CMK (cell line): ENCODE data around the gene CLBA1.

Experiments used
- DNase-seq: peaks from one replicate; pipeline ENCODE4 v3.0.0-alpha.2; 2010; ENCODE audit warnings: low read depth

CLBA1 gene

DNA sequence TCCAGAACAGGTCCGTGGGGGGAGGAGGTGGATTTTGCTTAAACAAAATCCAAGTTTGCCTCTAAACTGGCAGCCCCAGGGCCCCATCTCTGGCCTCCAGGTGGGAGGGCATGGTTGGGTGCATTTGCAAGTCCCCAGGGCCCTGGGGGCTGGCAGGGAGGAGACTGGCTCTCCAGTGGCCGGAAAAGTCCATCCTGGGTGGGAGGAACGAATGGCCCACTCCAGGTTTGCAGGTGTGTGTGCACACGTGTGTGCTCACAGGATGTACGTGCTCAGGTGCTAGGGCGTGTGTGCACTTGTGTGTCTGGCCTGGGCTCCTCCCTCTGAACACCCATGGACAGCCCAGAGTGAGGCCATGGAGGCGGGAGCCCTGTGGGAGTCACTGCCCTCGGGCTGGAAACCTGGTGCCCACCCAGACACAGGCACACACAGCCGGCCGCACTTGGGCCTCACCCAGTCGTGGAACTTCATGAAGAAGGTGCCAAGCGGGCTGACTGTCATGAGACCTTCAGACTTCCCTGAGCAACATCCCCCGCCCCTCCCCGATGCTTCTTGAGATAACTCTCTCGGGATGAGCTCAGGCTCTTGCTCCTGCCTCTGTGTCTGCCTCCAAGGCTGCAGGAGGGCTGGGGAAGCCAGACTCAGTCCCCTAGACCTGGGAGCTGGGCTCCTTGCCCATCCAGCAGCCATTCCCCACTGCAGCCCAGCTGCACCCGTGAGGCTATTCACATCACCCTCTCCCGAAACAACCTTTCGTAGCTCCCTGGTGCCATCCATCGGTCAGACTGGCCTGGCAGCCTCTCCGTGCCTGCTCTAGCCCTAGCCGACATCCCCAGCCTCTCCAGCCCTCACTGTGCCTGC lies 16.8 kb upstream of the CLBA1 start:
- DNase-seq, result no peak

DNA sequence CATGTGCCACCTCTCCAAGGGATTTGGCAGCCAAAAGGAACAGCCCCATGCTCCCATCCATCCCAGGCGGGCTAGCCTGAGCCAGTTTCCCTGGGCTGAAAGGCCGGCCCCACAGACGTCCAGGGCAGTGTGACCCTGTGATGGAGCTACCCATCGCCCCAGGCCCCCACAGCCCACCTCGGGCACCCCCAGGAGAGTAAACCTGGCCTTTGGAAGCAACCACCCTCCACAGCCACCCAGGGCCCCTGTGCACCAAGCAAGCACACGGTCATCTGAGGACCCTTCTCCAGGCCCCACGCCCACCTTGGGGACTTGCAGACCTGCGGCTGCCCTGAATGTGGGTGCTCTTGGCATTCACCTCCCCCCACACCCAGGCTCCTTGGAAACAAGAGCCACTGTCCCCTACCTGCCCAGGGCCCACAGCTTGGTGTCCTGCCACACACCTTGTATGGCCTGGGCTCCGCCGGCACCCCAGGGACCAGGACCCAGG lies 15.8 kb upstream of the CLBA1 start:
- DNase-seq, result no peak

DNA sequence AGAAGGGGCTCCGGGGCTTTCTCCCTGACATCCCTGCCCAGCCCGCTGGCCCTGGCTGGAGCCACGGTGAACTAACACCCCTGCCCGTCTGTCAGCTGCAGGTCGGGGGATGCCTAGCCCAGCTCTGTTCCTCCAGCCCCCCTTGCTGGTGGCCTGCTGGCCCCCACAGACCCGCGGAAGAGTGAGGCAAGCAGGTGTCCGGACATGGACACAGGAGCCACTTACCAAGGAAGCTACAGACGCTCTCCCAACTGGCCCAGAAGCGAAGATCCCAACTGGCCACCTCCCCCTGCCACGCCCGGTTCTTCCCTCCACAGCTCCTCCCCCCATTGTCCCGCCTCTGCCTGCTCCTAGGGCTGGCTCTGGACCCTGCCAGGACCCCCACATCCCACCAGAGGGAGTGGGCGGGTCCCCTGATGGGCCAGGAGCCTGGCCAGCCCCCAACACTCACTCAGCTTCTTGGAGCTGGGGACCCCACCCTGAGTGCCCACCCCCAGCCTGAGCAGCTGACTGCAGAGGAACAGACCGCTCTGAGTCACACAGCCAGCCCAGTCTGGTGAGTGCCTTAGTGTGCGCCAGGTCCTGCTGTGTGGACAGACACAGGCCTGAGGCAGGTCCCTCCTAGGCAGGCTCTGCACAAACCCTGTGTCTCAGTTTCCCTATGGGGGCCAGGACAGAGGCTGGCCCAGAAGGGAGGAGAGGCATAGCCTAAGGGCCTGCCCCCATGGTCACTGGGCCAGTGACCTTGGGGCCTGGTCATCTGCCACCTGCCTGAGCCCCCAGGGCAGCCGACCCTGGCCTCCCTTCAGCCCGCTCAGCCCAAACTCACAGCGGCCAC lies 15.1 kb upstream of the CLBA1 start:
- DNase-seq, result no peak

DNA sequence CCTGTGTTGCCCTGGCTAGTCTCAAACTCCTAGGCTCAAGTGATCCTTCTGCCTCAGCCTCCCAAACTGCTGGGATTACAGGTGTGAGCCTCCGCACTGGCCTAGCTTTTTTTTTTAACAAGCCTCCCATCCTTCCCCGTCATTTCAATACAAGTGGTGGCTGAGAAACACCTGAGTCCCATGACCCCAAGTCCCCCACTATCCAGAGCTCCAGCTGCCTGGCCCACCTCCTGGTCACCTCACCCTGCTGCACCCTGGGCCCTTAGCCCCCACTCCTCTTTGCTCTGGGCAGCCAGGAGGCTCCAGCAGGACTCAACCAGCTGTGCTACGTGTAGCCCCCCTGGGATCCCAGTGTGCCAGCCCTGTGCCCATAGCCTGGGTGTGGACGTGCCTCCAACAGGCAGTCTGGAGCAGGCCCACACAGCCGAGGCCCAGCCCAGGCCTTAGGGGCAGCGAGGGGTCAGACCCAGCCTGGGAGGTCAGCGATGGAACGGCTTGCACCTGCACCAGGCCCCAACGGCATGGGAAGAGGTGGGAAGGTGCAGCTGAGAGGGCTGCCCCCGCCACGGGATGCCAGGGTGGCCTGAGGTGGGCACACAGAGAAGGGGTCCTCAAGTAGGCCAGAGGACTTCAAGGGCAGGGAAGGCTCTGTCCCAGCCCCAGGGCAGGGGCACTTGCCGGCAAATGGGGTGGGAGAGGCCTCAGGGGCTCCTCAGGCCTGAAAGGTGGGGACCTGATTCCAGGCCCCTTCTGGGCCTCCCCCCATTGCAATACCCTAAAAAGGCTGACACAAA lies 13.9 kb upstream of the CLBA1 start:
- no peak for DNase-seq

DNA sequence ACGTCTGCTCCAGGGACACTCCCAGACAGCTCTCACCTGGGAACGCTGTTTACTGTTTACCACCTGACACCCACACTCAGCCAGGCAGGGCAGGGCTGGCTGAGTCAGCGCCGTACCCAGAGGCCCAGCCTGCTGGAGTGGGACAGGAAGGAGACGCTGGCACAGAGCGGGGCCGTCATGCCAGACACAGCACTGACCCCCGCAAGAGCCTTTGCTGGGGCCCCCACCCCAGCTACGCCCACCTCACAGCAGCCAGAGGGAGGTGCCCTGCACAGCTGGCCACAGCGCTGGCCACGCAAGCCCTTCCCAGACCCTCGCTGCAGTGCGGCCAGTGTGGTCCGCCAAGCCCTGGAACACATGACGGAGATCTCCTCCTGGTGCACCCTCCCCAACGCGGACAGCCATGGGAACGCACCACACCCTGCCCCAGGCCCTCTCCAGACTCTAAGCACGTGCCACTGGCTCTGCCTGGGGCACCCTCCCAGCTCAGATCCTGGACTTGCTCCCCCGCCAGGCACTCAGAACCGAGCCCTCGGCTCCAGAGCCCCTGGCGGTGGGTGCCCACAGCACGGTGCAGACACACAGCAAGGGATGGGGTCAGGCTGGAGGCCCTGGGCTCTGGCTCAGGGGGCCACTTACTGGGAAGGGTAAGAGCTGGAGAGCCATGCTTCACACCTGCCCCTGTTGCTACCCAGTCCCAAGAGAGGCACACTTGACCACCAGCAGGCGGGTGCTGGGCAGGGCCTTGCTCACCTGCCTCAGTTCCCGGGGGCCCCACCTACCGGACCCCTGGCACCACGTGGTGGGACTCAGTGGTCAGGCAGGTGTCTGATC lies 13.1 kb upstream of the CLBA1 start:
- no peak for DNase-seq

DNA sequence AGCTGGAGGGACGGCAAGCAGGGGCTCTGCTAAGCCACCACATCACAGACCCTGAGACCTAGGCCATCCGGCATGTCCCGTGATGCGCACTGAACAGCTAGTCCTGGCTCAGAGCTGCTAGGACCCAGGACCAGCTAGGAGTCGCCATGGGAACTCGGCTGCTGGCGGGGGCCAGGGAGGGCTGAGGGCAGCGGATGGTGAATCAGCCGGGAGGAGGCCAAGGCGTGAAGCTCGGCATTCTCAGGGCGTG lies 12.5 kb upstream of the CLBA1 start:
- DNase-seq, result no peak

DNA sequence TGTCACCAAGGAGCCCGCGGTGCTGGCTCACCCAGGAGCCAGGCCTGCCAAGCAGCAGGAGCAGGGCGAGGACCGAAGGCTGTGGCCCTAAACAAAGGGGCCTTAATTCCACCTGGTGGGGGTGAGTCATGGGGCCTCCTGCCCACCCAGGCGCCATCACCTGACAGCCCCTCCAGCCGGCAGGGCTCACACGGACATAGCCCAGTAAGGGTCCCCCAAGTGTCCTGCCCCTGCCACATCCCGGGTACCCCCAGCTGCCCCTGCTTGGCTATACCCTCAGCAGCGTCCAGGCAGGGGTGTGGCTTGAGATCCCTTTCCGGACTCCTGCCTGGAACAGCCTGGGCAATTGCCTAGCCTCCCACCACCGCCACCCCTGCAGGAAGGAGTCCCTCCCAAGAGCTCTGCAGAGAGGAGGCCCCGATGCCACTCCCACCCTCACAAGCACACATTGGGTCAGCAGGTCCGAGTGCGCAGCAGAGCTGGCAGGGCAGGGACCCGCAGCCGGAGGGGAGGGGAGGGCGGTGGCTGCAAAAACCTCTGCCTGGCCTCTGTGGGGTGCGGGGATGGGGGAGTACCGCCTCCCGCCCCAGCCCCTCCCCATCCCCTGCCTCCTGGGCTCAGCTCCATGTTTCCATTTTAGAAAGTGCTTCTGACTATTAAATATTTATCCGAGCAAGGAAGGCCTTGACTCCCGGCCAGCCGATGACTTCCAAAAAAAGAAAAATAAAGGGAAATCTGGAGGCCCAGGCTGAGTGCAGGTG lies 12.0 kb upstream of the CLBA1 start:
- DNase-seq, result no peak

DNA sequence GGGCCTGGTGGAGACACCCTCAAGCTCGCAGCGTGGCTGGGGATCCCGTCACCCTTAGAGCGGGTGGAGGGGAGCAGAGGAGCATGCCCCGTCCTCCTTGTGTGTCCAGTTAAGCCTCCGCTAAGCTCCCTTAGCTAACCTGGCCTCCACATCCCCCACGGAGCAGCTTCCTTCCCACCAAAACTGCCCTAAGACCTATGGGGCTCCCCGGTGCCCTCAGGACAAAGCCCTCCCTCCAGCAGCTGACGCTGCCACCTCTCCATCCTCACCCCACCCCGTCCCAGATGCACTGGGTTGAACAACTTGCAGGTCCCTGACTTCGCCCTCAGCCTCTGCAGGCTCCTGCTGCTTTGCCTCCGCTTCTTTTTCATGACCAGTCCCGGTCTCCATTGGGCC lies 11.4 kb upstream of the CLBA1 start:
- DNase-seq, result no peak

DNA sequence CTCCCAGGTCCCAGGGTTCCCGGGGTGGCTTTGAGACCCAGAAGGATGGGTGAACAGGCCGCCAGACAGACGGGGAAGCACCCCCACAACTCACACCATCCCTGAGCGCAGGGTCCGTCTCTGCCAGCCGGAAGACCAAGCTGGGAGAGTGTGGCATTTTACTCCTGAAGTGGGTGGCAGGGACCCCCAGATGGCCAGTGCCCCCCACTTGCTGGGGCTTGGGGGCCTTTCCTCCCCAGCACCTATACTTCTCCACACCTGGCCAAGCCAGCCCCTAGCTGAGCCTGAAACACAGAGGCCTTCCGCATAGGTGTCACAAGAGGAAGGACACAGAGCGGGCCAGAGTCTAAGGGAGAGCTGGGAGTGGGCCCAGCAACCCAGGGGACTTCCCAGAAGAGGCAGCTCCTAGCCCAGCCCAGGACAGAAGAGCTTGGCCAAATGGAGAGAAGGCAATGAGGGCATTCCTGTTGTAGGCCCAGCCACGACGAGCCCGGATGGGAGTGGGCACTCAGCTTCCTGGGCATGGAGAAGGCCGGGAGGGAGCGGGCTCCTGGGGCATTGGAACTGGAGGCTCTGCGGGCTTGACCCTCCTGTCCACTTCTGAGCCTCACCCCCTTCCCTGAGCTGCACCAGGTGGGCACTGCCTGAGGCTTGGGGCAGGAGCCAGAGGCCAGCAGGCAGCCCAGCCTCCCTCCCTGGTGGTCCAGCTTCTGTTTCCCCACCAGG lies 10.8 kb upstream of the CLBA1 start:
- DNase-seq, result no peak

DNA sequence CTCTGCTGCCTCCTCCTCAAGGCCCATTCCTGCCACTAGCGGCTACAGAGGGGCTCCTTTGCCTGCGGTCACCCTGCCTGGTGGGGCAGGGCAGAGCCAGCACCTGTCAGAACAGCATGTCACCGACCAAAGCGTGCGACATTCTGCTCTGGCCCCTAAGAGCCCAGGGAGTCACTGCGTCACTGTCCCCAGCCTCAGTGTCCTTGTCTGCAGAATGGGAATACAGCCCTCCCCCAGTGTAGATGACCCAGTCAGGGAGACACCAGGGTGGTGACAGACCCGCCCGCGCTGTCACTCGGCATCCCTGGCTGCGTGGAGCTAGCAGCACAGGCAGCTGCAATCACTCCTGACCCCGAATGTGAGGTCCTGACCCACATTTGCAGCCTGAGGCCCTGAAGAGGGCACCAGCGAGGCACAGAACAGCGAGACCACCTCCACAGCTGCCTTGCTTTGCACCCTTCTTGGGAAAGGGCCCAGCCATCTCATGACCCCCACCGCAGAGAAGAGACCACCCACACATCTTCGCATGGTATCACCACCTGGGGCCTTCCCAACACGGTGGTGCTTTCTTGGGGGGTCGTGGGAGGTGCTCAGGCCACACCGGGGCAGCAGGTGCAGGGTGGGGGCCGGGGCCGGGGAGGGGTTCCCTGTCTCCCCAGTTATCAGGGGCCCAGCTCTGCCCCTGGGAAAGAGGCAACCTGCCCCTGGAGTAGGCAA lies 9.9 kb upstream of the CLBA1 start:
- DNase-seq, result no peak

DNA sequence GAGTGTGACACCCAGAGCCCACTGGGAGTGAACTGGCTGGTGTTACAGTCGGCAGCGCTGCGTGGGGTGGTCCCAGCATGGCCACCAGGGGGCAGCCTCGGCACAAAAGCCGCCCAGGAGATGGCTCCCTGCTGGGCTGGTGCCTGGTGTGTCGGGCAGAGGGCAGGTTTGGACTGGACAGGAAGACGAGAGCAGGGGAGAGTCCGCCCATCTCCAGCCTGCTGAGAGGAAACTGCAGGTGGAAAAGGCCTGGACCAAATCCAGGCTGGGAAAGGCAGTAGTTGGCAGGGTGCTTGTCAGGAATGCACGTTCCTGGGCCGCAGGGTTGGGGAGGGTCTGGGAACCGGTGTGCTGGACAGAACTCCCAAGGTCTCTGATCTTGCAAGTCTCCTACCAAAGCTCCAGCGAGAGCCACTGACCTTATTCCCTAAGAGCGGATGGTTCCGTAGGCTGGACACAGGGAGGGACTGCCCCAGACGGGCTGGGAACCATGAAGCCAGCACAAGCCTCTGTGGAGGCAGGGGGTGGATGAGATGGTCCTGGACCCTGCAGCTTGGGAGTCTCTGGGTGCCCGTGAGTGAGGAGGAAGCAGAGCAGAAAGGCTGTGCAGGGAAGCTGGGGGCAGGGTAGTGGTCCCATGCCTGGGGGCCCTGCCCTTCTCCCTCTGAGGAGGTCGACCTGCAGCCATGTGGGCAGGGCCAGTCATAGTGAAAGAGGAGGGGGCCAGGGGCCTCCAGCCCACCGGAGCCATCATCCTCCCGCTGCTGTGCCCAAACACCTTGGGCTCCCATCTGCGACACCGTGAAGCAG lies 9.2 kb upstream of the CLBA1 start:
- DNase-seq, result peak; percentile 52

DNA sequence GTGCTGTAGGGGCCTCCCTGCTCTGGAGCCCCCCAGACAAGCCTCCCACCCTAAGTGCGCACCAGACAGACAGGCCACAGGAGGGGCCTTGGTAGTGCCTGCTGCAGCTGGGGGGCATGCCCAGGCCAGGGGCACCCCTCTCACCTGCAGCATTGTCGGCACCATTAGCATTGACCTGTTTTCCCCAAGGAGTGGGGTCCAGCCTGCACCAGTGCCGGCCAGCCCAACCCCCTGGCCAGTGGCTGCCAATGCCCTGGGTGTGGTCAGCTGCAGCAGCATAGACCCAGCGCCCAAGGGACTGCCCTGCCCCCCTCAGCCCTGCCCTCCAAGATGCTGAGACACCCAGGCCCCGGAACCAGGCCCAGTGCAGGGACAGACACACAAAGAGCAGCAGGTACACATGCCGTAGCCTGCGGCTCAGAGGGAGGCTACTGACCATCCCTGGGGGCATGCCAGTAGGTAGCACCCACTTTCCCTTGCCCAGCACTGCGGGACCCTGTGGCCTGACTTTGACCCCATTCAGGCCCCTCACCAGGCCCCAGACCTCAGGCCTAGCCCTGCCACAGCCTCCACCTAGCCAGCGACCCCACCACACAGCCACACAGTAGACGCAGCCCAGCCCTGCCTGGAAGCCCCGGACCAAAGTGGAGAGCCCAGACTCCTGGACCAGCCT lies 8.4 kb upstream of the CLBA1 start:
- no peak for DNase-seq

DNA sequence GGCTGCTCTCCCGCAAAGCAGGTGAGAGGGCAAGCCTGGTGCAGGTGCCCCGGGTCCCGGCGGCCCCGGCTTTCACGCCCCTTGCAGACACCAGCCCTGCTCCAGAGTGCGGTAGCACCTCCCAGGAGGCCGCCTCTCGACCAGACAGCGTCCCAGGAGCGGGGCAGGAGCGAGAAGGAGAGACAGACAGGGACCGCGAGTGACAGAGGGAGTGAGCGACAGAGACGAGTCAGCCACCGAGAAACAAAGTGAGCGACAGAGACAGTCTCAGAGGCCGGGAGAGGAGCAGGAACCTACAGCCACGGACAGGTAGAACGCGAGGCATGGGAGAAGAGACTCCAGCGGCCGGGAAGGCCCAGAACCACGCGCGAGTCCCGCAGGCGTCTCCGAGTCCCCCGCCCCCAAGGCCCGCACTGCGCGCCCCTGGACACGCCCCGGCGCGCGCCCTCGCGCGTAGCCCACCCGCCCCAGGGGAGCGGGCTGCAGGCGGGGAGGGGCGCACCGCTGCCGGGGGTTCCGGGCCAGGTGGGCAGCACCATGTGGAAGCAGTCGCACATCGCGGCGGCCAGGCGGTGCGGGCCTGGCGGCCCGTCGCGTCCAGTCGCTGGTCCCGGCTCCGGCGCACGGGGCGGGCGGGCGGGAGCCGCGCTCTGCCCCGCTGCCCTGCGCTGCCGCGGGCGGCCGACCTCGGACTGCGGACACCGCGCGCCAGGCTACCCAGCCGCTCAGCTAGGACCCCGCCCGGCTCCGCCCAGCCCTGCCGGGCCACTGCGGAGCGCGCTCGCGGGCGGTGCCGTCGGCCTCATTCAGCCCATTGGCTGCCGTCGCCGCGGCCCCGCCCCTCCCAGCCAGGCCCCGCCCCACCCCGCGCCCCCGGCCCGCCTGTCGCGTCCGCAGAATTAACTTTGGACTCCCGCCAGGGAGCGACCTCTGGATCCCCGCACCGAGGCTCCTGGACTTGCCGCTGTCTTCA lies 7.6 kb upstream of the CLBA1 start, which contains the start of gene AHNAK2:
AHNAK2 (minus strand) TSS at position 694 of the 973 bp plus-strand sequence; CDS start at position 557, 137 bp downstream.
- DNase-seq, result peak; percentile 65

DNA sequence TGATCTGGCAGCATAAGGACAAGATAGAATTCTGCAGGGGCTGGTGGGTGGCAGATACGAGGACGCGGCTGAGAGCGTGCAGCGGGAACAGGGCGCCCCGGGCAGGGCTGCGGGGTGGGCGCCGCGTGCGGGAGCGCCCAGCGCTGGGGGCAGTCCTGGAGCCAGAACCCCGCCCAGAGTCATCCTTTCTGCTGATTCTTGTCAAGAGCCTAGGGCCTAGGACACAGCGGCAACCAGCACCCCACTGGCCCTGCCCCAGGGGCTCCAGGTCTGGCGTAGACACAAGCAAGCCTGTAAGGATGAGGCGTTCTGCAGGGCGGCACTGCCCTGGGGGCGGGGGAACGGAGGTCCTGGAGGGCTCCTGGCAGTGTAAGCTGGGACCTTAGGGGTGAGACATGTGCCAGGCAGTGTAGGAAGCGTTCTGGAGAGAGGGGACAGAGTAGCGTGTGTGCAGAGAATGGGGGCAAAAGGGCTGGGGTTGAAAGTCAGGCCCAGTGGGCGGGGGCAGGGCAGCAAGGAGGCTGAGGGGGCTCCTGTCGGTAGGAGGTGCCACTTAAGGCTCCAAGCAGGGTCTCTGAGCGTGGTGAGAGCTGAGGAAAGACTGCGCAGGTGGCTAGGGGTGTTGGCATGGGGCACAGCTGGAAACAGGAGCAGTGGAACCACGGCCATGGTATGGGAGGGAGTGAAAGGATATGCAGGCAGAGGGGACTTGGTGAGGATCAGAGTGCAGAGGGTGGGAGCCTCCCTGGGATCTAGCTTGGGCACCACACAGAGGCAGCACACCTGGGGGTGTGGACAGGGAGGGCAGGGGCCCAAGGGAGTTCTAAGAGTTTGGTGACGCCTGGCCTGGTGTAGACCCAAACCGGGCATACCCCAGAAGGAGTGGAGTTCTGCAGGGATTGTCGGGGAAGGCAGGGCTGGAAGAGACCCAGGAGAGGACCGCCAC lies 6.6 kb upstream of the CLBA1 start:
- DNase-seq, result no peak

DNA sequence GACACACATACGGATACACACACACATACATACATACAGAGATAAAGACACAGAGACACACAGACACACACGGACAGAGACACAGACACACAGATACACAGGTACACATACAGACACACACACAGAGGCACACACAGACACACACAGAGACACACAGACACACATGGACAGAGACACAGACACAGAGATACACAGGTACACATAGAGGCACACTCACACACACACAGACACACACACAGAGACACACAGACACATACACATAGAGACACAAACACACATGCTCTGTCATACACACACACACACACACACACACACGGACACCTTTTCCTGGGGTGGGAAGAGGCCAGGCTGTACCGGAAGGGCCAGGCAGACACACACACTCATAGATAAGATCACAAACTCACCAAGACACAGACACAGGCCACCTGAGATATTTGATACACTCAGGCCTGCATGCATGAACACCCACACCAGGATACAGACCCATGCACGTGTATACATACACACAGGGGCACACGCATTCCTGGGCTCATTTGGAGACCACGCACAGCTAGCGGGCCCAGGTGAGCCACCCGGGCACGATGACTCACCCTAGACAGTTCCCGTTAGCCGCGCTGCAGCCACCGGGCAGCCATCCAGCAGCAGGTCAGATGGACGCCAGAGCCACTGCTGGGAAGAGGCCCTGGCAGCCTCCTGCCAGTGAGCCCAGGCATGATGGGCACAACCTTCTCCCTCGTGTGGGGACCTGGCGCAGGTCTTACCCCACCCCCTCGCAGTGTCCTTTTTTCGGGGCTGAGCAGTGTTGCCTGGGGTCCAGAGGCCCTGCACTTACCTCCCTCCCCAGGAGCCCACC lies 5.6 kb upstream of the CLBA1 start:
- DNase-seq, result no peak
